Measurements from ENCODE around the gene PTPRD.

The PTPRD gene

DNA sequence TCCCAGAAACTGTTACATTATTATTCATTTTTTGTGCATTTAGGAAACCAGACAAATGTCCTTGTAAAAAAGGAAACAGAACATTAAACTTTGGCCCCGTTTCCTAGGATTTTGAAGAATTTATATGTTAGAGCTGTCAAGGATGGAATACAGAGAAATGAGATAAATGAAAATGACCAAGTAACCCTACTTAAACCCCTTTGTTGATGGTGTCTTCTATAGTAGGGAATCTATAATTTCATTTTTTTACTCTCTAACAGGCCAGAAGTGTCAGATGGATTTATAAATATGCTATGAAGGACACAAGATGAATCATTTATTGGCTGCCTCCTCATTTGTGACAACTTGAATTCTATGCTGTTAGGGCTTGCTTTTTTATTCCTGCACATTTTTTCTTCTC is 1047.1 kb downstream of the PTPRD start:
- no peak overlapping the region for H3K4me3 ChIP-seq (ENCODE audit: low read length)
- no peak for TF ChIP-seq CTCF (IDR thresholded peaks at IDR 0.05; ENCODE audit: insufficient read depth, low read depth, low read length, missing control alignments)
- no peak for DNase-seq (ENCODE audit: low read depth)

DNA sequence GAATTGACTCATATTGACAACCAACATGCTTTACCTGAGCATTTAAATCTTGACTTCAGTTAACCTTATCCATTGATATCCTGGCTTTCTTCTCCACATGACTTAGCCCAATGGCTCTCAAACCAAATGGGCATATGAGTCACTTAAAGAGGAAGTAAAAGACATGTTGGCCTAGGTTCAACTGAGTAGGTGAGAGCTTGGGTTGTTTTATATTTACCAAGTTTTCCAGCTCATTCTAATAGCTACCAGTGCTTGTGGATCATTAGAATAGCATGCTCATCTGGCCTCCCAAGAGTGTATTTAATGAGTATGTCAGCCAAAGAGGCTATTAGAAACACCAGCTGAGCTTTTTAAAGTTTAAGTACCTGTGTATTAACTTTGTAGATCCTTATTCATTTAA is 1049.0 kb downstream of the PTPRD start:
- DNase-seq (ENCODE audit: low read depth): peak; percentile 1
- H3K4me3 ChIP-seq (ENCODE audit: low read length): no peak overlapping the region
- TF ChIP-seq CTCF (IDR thresholded peaks at IDR 0.05; ENCODE audit: insufficient read depth, low read depth, low read length, missing control alignments): no peak

GRCh38 chr9:9560382-9561035 is 1052.3 kb downstream of the PTPRD start:
- H3K4me3 ChIP-seq (ENCODE audit: low read length): no peak overlapping the region
- no peak for TF ChIP-seq CTCF (IDR thresholded peaks at IDR 0.05; ENCODE audit: insufficient read depth, low read depth, low read length, missing control alignments)
- DNase-seq (ENCODE audit: low read depth): no peak

GRCh38 chr9:9558907-9559306 is 1053.9 kb downstream of the PTPRD start:
- no peak for DNase-seq (ENCODE audit: low read depth)
- no peak for TF ChIP-seq CTCF (IDR thresholded peaks at IDR 0.05; ENCODE audit: insufficient read depth, low read depth, low read length, missing control alignments)
- H3K4me3 ChIP-seq (ENCODE audit: low read length): no peak overlapping the region

GRCh38 chr9:9557804-9558334 is 1054.9 kb downstream of the PTPRD start:
- no peak for DNase-seq (ENCODE audit: low read depth)
- no peak for TF ChIP-seq CTCF (IDR thresholded peaks at IDR 0.05; ENCODE audit: insufficient read depth, low read depth, low read length, missing control alignments)
- no peak overlapping the region for H3K4me3 ChIP-seq (ENCODE audit: low read length)

- no peak for TF ChIP-seq CTCF (IDR thresholded peaks at IDR 0.05; ENCODE audit: insufficient read depth, low read depth, low read length, missing control alignments)
These were observed 1055.7 kb downstream of the PTPRD start for GRCh38 chr9:9556865-9557803.

More at GRCh38 chr9:9556865-9557803, 1055.7 kb downstream of the PTPRD start:
- DNase-seq (ENCODE audit: low read depth): no peak
- no peak overlapping the region for H3K4me3 ChIP-seq (ENCODE audit: low read length)

Measured in epithelial cell of esophagus (primary cell).